Mesendoderm (in vitro differentiated cells): ENCODE data around the gene CPED1.

ENCODE experiments used
- DNase-seq: peaks from one replicate; pipeline ENCODE4 v3.0.0; 2013
- H2AK5ac ChIP-seq: 2 replicates; pipeline ENCODE4 v1.6.1; 2013; ENCODE audit warnings: low read length, inconsistent platforms
- H2BK120ac ChIP-seq: 2 replicates; pipeline ENCODE4 v1.6.1; 2013; ENCODE audit warnings: low read depth, mild to moderate bottlenecking, low read length, moderate library complexity, mixed read lengths
- H2BK15ac ChIP-seq: replicated peaks from 2 replicates; pipeline ENCODE4 v1.6.1; 2013; ENCODE audit warnings: low read depth, mild to moderate bottlenecking, moderate library complexity
- H2BK5ac ChIP-seq: 2 replicates; pipeline ENCODE4 v1.6.1; 2013; ENCODE audit warnings: low read length, inconsistent platforms
- H3K18ac ChIP-seq: 2 replicates; pipeline ENCODE4 v1.6.1; 2013; ENCODE audit warnings: mild to moderate bottlenecking, low read length, mixed read lengths
- H3K23ac ChIP-seq: one replicate; pipeline ENCODE4 v1.6.1; 2013; ENCODE audit warnings: low read length
- H3K27ac ChIP-seq: 2 replicates; pipeline ENCODE4 v1.5.1; 2013; ENCODE audit warnings: low read depth, mild to moderate bottlenecking, inconsistent platforms, low read length, moderate library complexity
- H3K27me3 ChIP-seq: 2 replicates; pipeline ENCODE4 v1.6.1; 2013; ENCODE audit warnings: low read length, control low read depth, mild to moderate bottlenecking, inconsistent platforms; ENCODE audit not compliant: insufficient read depth, poor library complexity
- H3K36me3 ChIP-seq: 2 replicates; pipeline ENCODE4 v1.6.1; 2013; ENCODE audit warnings: low read length, inconsistent platforms; ENCODE audit not compliant: control insufficient read depth, insufficient read depth
- H3K4ac ChIP-seq: one replicate; pipeline ENCODE4 v1.6.1; 2013; ENCODE audit warnings: low read depth, mild to moderate bottlenecking, low read length, moderate library complexity
- H3K4me1 ChIP-seq: 2 replicates; pipeline ENCODE4 v1.6.1; 2013; ENCODE audit warnings: low read depth, low read length, inconsistent platforms; ENCODE audit not compliant: control insufficient read depth
- H3K4me2 ChIP-seq: 2 replicates; pipeline ENCODE4 v1.6.1; 2013; ENCODE audit warnings: low read length
- H3K4me3 ChIP-seq: 2 replicates; pipeline ENCODE4 v1.5.1; 2013; ENCODE audit warnings: mild to moderate bottlenecking, low read length
- H3K56ac ChIP-seq: one replicate; pipeline ENCODE4 v1.6.1; 2013; ENCODE audit warnings: low read length
- H3K79me1 ChIP-seq: 2 replicates; pipeline ENCODE4 v1.6.1; 2013; ENCODE audit warnings: low read length, inconsistent platforms
- H3K79me2 ChIP-seq: 2 replicates; pipeline ENCODE4 v1.6.1; 2013; ENCODE audit warnings: mild to moderate bottlenecking, low read length; ENCODE audit not compliant: control insufficient read depth, insufficient read depth
- H3K9ac ChIP-seq: 2 replicates; pipeline ENCODE4 v1.6.1; 2013; ENCODE audit warnings: low read length, inconsistent platforms
- H4K5ac ChIP-seq: one replicate; pipeline ENCODE4 v1.6.1; 2013; ENCODE audit warnings: low read length
- H4K8ac ChIP-seq: one replicate; pipeline ENCODE4 v1.6.1; 2013; ENCODE audit warnings: low read depth, mild to moderate bottlenecking, control low read depth, low read length, moderate library complexity
- WGBS: extraction: QIAGEN DNeasy Blood & Tissue Kit; methylation state at CpG from one replicate; pipeline ENCODE4 v1.1.7; 2013; ENCODE audit warnings: low lambda C conversion rate, missing lambda C conversion rate; ENCODE audit not compliant: insufficient coverage; ENCODE audit errors: extremely low coverage; 5-methylcytosine and 5-hydroxymethylcytosine counted together

Gene CPED1

GRCh38 chr7:121023683-121024511 is 35.4 kb downstream of the CPED1 start:
- Histone ChIP-seq H3K4me1 (no peaks in the 10 kb centered on the region), H2BK5ac (no peak overlapping the region), H2AK5ac (no peak overlapping the region), H4K5ac (no peak overlapping the region), H3K23ac (no peak overlapping the region), H3K27me3 (no peaks in the 10 kb centered on the region), H3K36me3 (no peaks in the 10 kb centered on the region), H3K4me2 (no peak overlapping the region), H3K4me3 (no peak overlapping the region), H3K79me2 (no peaks in the 10 kb centered on the region), H2BK15ac (no peak overlapping the region), H3K18ac (no peak overlapping the region), H3K4ac (no peak overlapping the region), H3K79me1 (no peaks in the 10 kb centered on the region), H3K27ac (no peak overlapping the region), H3K9ac (no peak overlapping the region), H4K8ac (no peak overlapping the region), H3K56ac (no peak overlapping the region), H2BK120ac (no peak overlapping the region)
- DNase-seq, result no peak
- WGBS, result no CpG with 5 or more reads among the region's 8 CpGs

- no peaks in the 10 kb centered on the region for H3K79me1 ChIP-seq
- no peak overlapping the region for H2BK15ac ChIP-seq
- H2BK120ac ChIP-seq, result no peak overlapping the region
- no peaks in the 10 kb centered on the region for H3K27me3 ChIP-seq
- H4K8ac ChIP-seq, result no peak overlapping the region
- no peak overlapping the region for H3K56ac ChIP-seq
- H3K36me3 ChIP-seq, result no peaks in the 10 kb centered on the region
- H3K79me2 ChIP-seq, result no peaks in the 10 kb centered on the region
- H3K27ac ChIP-seq, result no peak overlapping the region
- no peak overlapping the region for H3K4me3 ChIP-seq
- no peak overlapping the region for H3K9ac ChIP-seq
- WGBS, result no CpG with 5 or more reads among the region's 5 CpGs
- H3K18ac ChIP-seq, result no peak overlapping the region
- H2AK5ac ChIP-seq, result no peak overlapping the region
- H3K4me1 ChIP-seq, result no peaks in the 10 kb centered on the region
- no peak overlapping the region for H3K4me2 ChIP-seq
- no peak for DNase-seq
- H3K23ac ChIP-seq, result no peak overlapping the region
- H3K4ac ChIP-seq, result no peak overlapping the region
- H2BK5ac ChIP-seq, result no peak overlapping the region
- H4K5ac ChIP-seq, result no peak overlapping the region
These were observed 36.1 kb downstream of the CPED1 start for GRCh38 chr7:121024611-121025010.

DNA sequence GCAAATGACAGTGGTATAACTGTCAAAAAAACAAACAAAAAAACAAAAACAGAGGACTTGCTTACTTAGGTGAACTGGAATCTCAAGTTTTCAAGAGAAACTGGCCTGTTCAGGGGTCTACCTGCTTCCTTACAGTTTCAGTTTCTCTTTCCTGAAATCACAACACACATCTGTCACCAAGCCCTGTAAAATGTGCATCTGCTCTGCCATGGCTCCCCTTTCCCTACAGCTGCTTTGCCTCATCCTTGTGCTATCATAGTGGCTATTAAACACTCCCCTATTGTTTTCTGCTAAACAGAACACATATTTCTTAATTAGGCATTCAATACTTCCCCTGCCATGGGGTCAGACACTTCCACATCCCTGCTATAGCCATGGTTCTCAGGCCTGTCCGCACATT is 37.6 kb downstream of the CPED1 start:
- Histone ChIP-seq H3K18ac (no peak overlapping the region), H3K79me1 (no peaks in the 10 kb centered on the region), H3K27ac (no peak overlapping the region), H2AK5ac (no peak overlapping the region), H3K36me3 (no peaks in the 10 kb centered on the region), H2BK5ac (no peak overlapping the region), H3K4me1 (no peaks in the 10 kb centered on the region), H3K4ac (no peak overlapping the region), H2BK120ac (no peak overlapping the region), H3K9ac (no peak overlapping the region), H2BK15ac (no peak overlapping the region), H3K23ac (no peak overlapping the region), H3K27me3 (no peaks in the 10 kb centered on the region), H4K8ac (no peak overlapping the region), H4K5ac (no peak overlapping the region), H3K56ac (no peak overlapping the region), H3K4me3 (no peak overlapping the region), H3K4me2 (no peak overlapping the region), H3K79me2 (no peaks in the 10 kb centered on the region)
- WGBS, result no CpG with 5 or more reads among the region's 1 CpG
- no peak for DNase-seq

- Histone ChIP-seq H2AK5ac (no peak overlapping the region), H3K18ac (peak overlapping the region; percentile 39), H2BK5ac (no peak overlapping the region), H3K9ac (no peak overlapping the region), H3K56ac (no peak overlapping the region), H3K79me1 (no peaks in the 10 kb centered on the region), H2BK15ac (no peak overlapping the region), H3K4me1 (no peaks in the 10 kb centered on the region), H4K5ac (no peak overlapping the region), H3K4me2 (no peak overlapping the region), H3K36me3 (no peaks in the 10 kb centered on the region), H2BK120ac (no peak overlapping the region), H3K4ac (no peak overlapping the region), H3K27me3 (no peaks in the 10 kb centered on the region), H3K27ac (no peak overlapping the region), H3K4me3 (no peak overlapping the region), H4K8ac (no peak overlapping the region), H3K23ac (no peak overlapping the region), H3K79me2 (no peaks in the 10 kb centered on the region)
- DNase-seq, result no peak
- WGBS, result no CpG with 5 or more reads among the region's 3 CpGs
These were observed 38.1 kb downstream of the CPED1 start for GRCh38 chr7:121026577-121027111.

- Histone ChIP-seq H3K36me3 (no peaks in the 10 kb centered on the region), H3K56ac (peak overlapping the region; percentile 1), H3K4me2 (no peak overlapping the region), H3K27me3 (no peaks in the 10 kb centered on the region), H3K79me1 (no peaks in the 10 kb centered on the region), H3K4me1 (no peaks in the 10 kb centered on the region), H4K5ac (no peak overlapping the region), H3K4me3 (no peak overlapping the region), H2BK15ac (peak overlapping the region; percentile 88), H3K23ac (no peak overlapping the region), H3K27ac (no peak overlapping the region), H4K8ac (peak overlapping the region; percentile 65), H2BK120ac (no peak overlapping the region), H2AK5ac (no peak overlapping the region), H2BK5ac (no peak overlapping the region), H3K79me2 (no peaks in the 10 kb centered on the region), H3K4ac (no peak overlapping the region), H3K18ac (peak overlapping the region; percentile 56), H3K9ac (no peak overlapping the region)
- DNase-seq, result peak; percentile 83
- WGBS, result no CpG with 5 or more reads among the region's 10 CpGs
These were observed 39.5 kb downstream of the CPED1 start for GRCh38 chr7:121027761-121028669.
